Measurements from ENCODE around the gene DRAM1.
"Not testable (repeated sequence)": the region's sequence is repeated elsewhere in the genome, so short reads cannot be mapped to it uniquely, and the experiment has no call there.

Gene DRAM1

GRCh38 chr12:101908395-101908794, 31.0 kb downstream of the DRAM1 start:
- no peak for DNase-seq

GRCh38 chr12:101909646-101910045, 32.3 kb downstream of the DRAM1 start:
- DNase-seq, result no peak

- DNase-seq, result no peak
Measured at GRCh38 chr12:101915841-101916240, 38.5 kb downstream of the DRAM1 start.

- DNase-seq, result not testable (repeated sequence)
Measured at GRCh38 chr12:101918805-101919204, 41.4 kb downstream of the DRAM1 start.

- DNase-seq, result no peak
Measured at GRCh38 chr12:101919447-101919846, 42.1 kb downstream of the DRAM1 start.

- DNase-seq, result no peak
Measured at GRCh38 chr12:101920906-101921305, 43.5 kb downstream of the DRAM1 start.

GRCh38 chr12:101923045-101923718, 45.8 kb downstream of the DRAM1 start:
- DNase-seq, result no peak

- DNase-seq, result peak; percentile 13
Measured at GRCh38 chr12:101924618-101925017, 47.2 kb downstream of the DRAM1 start.

- DNase-seq, result no peak
Measured at GRCh38 chr12:101925361-101925760, 48.0 kb downstream of the DRAM1 start.

GRCh38 chr12:101925935-101926334, 48.6 kb downstream of the DRAM1 start:
- no peak for DNase-seq

- no peak for DNase-seq
Measured at GRCh38 chr12:101927036-101927435, 49.7 kb downstream of the DRAM1 start.

GRCh38 chr12:101927999-101928398, 50.6 kb downstream of the DRAM1 start:
- DNase-seq, result no peak

- DNase-seq, result no peak
Measured at GRCh38 chr12:101928556-101928955, 51.2 kb downstream of the DRAM1 start.

GRCh38 chr12:101929365-101930041, 52.1 kb downstream of the DRAM1 start:
- DNase-seq, result no peak

GRCh38 chr12:101931498-101932326, 54.3 kb downstream of the DRAM1 start:
- no peak for DNase-seq

- no peak for DNase-seq
Measured at GRCh38 chr12:101933866-101934514, 56.6 kb downstream of the DRAM1 start.

- peak; percentile 12 for DNase-seq
Measured at GRCh38 chr12:101935890-101936746, 58.7 kb downstream of the DRAM1 start.

GRCh38 chr12:101939306-101939705, 61.9 kb downstream of the DRAM1 start:
- no peak for DNase-seq

- peak; percentile 61 for DNase-seq
Measured at GRCh38 chr12:101939856-101940265, 62.5 kb downstream of the DRAM1 start.

GRCh38 chr12:101940400-101940950, 63.1 kb downstream of the DRAM1 start:
- no peak for DNase-seq

- no peak for DNase-seq
Measured at GRCh38 chr12:101941306-101942249, 64.2 kb downstream of the DRAM1 start.
